GM23338 (cell line): ENCODE measurements around the gene TSPAN5. TPM values are rescaled to one million over a fixed set of nuclear protein-coding genes. Genes with fewer than 3 reads are reported as not detected.

Experiments used
- ATAC-seq: fragments of 200-7000 bp; cut with Tn5 transposase; 3 replicates; pipeline ENCODE4 v1.9.1; 2020
- DNase-seq: peaks from one replicate; pipeline ENCODE4 v3.0.0-alpha.2; 2015; ENCODE audit warnings: low spot score
- H2AFZ ChIP-seq: fragments of 200-600 bp; sonication (generic); 2 replicates; pipeline ENCODE4 v1.8.0; 2016; ENCODE audit warnings: antibody characterized with exemption, mild to moderate bottlenecking, moderate library complexity
- H3F3A ChIP-seq: fragments of 200-600 bp; sonication (generic); replicated peaks from 2 replicates; pipeline ENCODE4 v1.8.0; 2017; ENCODE audit warnings: antibody characterized with exemption, mixed run types, low read depth
- H3K27ac ChIP-seq: fragments of 200-600 bp; sonication (generic); 2 replicates; pipeline ENCODE4 v1.6.1; 2016; ENCODE audit warnings: low read depth
- H3K27me3 ChIP-seq: fragments of 200-600 bp; sonication (generic); 2 replicates; pipeline ENCODE4 v1.8.0; 2016; ENCODE audit warnings: mild to moderate bottlenecking, mixed run types, moderate library complexity; ENCODE audit not compliant: insufficient read depth
- H3K36me3 ChIP-seq: fragments of 200-600 bp; sonication (generic); 2 replicates; pipeline ENCODE4 v1.8.0; 2016; ENCODE audit warnings: mild to moderate bottlenecking; ENCODE audit not compliant: insufficient read depth
- H3K4me1 ChIP-seq: fragments of 200-600 bp; sonication (generic); 2 replicates; pipeline ENCODE4 v1.8.0; 2016; ENCODE audit warnings: mild to moderate bottlenecking, moderate library complexity; ENCODE audit not compliant: insufficient read depth
- H3K4me2 ChIP-seq: fragments of 200-600 bp; sonication (generic); 2 replicates; pipeline ENCODE4 v1.7.1; 2017; ENCODE audit warnings: mixed run types
- H3K4me3 ChIP-seq: fragments of 200-600 bp; sonication (generic); 2 replicates; pipeline ENCODE4 v1.6.1; 2016; ENCODE audit warnings: mixed run types
- H3K79me2 ChIP-seq: fragments of 200-600 bp; sonication (generic); replicated peaks from 2 replicates; pipeline ENCODE4 v1.8.0; 2017; ENCODE audit warnings: mild to moderate bottlenecking; ENCODE audit not compliant: insufficient read depth
- H3K9me2 ChIP-seq: fragments of 200-600 bp; sonication (generic); 2 replicates; pipeline ENCODE4 v1.8.0; 2017; ENCODE audit not compliant: insufficient read depth
- H4K20me1 ChIP-seq: fragments of 200-600 bp; sonication (generic); replicated peaks from 2 replicates; pipeline ENCODE4 v1.8.0; 2017; ENCODE audit warnings: mild to moderate bottlenecking; ENCODE audit not compliant: insufficient read depth
- H3K27ac Mint-ChIP-seq: 2 replicates; pipeline ENCODE4 v1.8.0; 2020; ENCODE audit warnings: inconsistent platforms, mild to moderate bottlenecking, moderate library complexity, mixed read lengths
- H3K27me3 Mint-ChIP-seq: 3 replicates; pipeline ENCODE4 v1.8.0; 2022; ENCODE audit warnings: low read depth, mild to moderate bottlenecking, moderate library complexity, mixed read lengths, inconsistent platforms; ENCODE audit not compliant: insufficient read depth, poor library complexity
- H3K36me3 Mint-ChIP-seq: 3 replicates; pipeline ENCODE4 v1.8.0; 2021; ENCODE audit warnings: low read depth, mild to moderate bottlenecking, inconsistent platforms, moderate library complexity, mixed read lengths
- H3K4me1 Mint-ChIP-seq: 3 replicates; pipeline ENCODE4 v1.8.0; 2020; ENCODE audit warnings: mild to moderate bottlenecking, inconsistent platforms, mixed read lengths
- H3K4me3 Mint-ChIP-seq: 3 replicates; pipeline ENCODE4 v1.8.0; 2021; ENCODE audit warnings: moderate library complexity, mild to moderate bottlenecking, inconsistent platforms, mixed read lengths
- H3K9me3 Mint-ChIP-seq: 3 replicates; pipeline ENCODE4 v1.8.0; 2020; ENCODE audit warnings: moderate library complexity, mild to moderate bottlenecking, inconsistent platforms, mixed read lengths
- CREB1 ChIP-seq: fragments of 250-450 bp; sonication (Bioruptor Pico); IDR thresholded peaks from 2 replicates; pipeline ENCODE4 v1.5.0; 2020; ENCODE audit warnings: low read depth, mild to moderate bottlenecking, moderate library complexity
- EZH2 ChIP-seq: fragments of 200-600 bp; sonication (generic); IDR thresholded peaks from one replicate; pipeline ENCODE4 v1.8.0; 2017; ENCODE audit warnings: antibody characterized with exemption, mild to moderate bottlenecking, low read depth; ENCODE audit not compliant: unreplicated experiment
- JUNB ChIP-seq: IDR thresholded peaks from one replicate; pipeline ENCODE4 v1.6.1; 2016; ENCODE audit warnings: antibody characterized with exemption; ENCODE audit not compliant: unreplicated experiment
- NANOG ChIP-seq: IDR thresholded peaks from 2 replicates; pipeline ENCODE4 v1.6.1; 2016; ENCODE audit warnings: antibody characterized with exemption, borderline replicate concordance
- POLR2AphosphoS5 ChIP-seq: IDR thresholded peaks from 2 replicates; pipeline ENCODE4 v1.6.1; 2016; ENCODE audit warnings: antibody characterized with exemption, low read depth
- ZNF114 ChIP-seq: fragments of 250-450 bp; sonication (Bioruptor Pico); IDR thresholded peaks from 2 replicates; pipeline ENCODE4 v1.5.0; 2020; ENCODE audit warnings: mild to moderate bottlenecking, moderate library complexity
- polyA plus RNA-seq: library from polyadenylated mRNA; unstranded; fragments of >200 nt; fragmentation: Nextera tagmentation; extraction: Ambion mirVana; gene quantifications from 2 replicates; pipeline ENCODE4 v1.2.1, GENCODE V29; 2016
- total RNA-seq: library from RNA; depleted of rRNA; stranded (reverse); fragments of >200 nt; shearing (Covaris generic); gene quantifications from 2 replicates; pipeline ENCODE4 v1.2.3, GENCODE V29; 2014
- TF ChIP-seq, protein P1 (sequence below), 2 experiments: fragments of 200-600 bp in 1 of 2; sonication (generic) in 1 of 2; conservative IDR thresholded peaks; 2 replicates each; pipeline versions ENCODE4 v1.5.1 to v1.6.1; 2016 to 2017; ENCODE audit warnings: antibody characterized with exemption in 2 of 2, low read depth in 2 of 2, mild to moderate bottlenecking in 2 of 2, moderate library complexity in 1 of 2
- TF ChIP-seq, protein P2 (sequence below): IDR thresholded peaks from one replicate; pipeline ENCODE4 v1.6.1; 2018; ENCODE audit warnings: antibody characterized with exemption; ENCODE audit not compliant: unreplicated experiment
- TF ChIP-seq, protein P3 (sequence below): IDR thresholded peaks from 2 replicates; pipeline ENCODE4 v1.6.1; 2016; ENCODE audit warnings: antibody characterized with exemption

Gene TSPAN5
- total and polyA plus RNA-seq, 2 experiments from 2014 or later, result 18.6 to 21.5 TPM

DNA sequence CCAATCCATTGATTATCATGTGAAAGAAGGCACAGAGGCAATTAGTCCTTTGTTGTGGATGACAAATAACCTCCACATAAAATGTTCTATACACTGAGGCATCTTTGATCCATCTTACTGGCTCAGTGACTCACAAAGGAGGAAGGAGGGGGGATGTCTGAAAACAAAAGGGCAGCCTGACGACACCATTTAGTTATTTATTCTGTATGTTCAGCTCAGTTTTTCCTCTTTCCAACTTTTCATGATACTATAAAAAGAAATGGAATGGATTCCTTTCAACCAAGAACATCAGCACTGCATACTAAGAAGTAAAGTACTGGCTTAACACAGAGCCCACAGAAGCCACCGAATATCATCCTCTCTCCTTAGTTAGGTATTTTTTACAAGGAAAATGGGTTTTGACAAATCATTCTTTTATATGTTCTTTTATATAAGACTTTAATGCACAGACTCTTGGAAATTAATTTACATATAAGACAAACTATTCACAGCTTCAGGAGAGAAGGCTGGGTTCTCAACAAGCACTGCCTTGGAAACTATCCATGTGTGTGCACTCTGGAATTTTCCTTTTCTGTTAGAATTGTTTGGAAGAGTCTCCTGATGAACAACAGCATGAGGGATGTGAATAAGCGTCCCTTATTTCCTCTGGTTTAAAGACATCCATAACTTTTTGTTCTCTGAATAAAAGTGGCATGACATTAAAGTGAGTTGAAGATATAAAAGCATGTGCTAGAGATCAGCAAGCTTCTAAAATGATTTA is 135.6 kb downstream of the TSPAN5 start:
- H3K9me2 ChIP-seq, result no peaks in the 10 kb centered on the region
- H3K36me3 ChIP-seq, result no peaks in the 10 kb centered on the region
- H3K4me2 ChIP-seq, result no peak overlapping the region
- no peak for DNase-seq
- peaks cover 15% of the 10 kb centered on the region for H3K4me1 ChIP-seq
- Mint-ChIP-seq H3K4me1 (peaks cover 22% of the 10 kb centered on the region), H3K9me3 (no peaks in the 10 kb centered on the region), H3K27ac (no peak overlapping the region), H3K36me3 (peaks cover 5% of the 10 kb centered on the region; the same call in 1 of the 3 replicates), H3K4me3 (no peak overlapping the region), H3K27me3 (peaks cover 2% of the 10 kb centered on the region)
- ATAC-seq, result no peak
- H2AFZ ChIP-seq, result no peak overlapping the region
- peaks cover 27% of the 10 kb centered on the region for H3K79me2 ChIP-seq
- H3F3A ChIP-seq, result no peaks in the 10 kb centered on the region
- TF ChIP-seq, protein P1, sequence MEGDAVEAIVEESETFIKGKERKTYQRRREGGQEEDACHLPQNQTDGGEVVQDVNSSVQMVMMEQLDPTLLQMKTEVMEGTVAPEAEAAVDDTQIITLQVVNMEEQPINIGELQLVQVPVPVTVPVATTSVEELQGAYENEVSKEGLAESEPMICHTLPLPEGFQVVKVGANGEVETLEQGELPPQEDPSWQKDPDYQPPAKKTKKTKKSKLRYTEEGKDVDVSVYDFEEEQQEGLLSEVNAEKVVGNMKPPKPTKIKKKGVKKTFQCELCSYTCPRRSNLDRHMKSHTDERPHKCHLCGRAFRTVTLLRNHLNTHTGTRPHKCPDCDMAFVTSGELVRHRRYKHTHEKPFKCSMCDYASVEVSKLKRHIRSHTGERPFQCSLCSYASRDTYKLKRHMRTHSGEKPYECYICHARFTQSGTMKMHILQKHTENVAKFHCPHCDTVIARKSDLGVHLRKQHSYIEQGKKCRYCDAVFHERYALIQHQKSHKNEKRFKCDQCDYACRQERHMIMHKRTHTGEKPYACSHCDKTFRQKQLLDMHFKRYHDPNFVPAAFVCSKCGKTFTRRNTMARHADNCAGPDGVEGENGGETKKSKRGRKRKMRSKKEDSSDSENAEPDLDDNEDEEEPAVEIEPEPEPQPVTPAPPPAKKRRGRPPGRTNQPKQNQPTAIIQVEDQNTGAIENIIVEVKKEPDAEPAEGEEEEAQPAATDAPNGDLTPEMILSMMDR (conservative IDR thresholded peaks at IDR 0.05; ENCODE audit: low read depth in 2 of 2), result no peak
- TF ChIP-seq, protein P2, sequence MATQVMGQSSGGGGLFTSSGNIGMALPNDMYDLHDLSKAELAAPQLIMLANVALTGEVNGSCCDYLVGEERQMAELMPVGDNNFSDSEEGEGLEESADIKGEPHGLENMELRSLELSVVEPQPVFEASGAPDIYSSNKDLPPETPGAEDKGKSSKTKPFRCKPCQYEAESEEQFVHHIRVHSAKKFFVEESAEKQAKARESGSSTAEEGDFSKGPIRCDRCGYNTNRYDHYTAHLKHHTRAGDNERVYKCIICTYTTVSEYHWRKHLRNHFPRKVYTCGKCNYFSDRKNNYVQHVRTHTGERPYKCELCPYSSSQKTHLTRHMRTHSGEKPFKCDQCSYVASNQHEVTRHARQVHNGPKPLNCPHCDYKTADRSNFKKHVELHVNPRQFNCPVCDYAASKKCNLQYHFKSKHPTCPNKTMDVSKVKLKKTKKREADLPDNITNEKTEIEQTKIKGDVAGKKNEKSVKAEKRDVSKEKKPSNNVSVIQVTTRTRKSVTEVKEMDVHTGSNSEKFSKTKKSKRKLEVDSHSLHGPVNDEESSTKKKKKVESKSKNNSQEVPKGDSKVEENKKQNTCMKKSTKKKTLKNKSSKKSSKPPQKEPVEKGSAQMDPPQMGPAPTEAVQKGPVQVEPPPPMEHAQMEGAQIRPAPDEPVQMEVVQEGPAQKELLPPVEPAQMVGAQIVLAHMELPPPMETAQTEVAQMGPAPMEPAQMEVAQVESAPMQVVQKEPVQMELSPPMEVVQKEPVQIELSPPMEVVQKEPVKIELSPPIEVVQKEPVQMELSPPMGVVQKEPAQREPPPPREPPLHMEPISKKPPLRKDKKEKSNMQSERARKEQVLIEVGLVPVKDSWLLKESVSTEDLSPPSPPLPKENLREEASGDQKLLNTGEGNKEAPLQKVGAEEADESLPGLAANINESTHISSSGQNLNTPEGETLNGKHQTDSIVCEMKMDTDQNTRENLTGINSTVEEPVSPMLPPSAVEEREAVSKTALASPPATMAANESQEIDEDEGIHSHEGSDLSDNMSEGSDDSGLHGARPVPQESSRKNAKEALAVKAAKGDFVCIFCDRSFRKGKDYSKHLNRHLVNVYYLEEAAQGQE, result no peak
- TF ChIP-seq, protein P3, sequence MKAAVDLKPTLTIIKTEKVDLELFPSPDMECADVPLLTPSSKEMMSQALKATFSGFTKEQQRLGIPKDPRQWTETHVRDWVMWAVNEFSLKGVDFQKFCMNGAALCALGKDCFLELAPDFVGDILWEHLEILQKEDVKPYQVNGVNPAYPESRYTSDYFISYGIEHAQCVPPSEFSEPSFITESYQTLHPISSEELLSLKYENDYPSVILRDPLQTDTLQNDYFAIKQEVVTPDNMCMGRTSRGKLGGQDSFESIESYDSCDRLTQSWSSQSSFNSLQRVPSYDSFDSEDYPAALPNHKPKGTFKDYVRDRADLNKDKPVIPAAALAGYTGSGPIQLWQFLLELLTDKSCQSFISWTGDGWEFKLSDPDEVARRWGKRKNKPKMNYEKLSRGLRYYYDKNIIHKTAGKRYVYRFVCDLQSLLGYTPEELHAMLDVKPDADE, result no peak
- no peak for TF ChIP-seq JUNB
- no peak for TF ChIP-seq EZH2
- TF ChIP-seq POLR2AphosphoS5, result no peak
- TF ChIP-seq NANOG, result no peak
- no peak for TF ChIP-seq CREB1 (CRISPR knock-in tag)
- no peak for TF ChIP-seq ZNF114 (CRISPR knock-in tag)
- H3K27me3 ChIP-seq, result no peaks in the 10 kb centered on the region
- H4K20me1 ChIP-seq, result no peaks in the 10 kb centered on the region; the same call in 1 of the 2 replicates
- H3K27ac ChIP-seq, result no peak overlapping the region
- H3K4me3 ChIP-seq, result no peak overlapping the region
